IMR-90 (cell line): ENCODE data around the gene SH3BP5. TPM values are rescaled to one million over a fixed set of nuclear protein-coding genes. Genes with fewer than 3 reads are reported as not detected.

ENCODE experiments used
- ATAC-seq: fragments of 200-7000 bp; cut with Tn5 transposase; 2 replicates; pipeline ENCODE4 v1.9.1; 2020; ENCODE audit warnings: low read depth, mild to moderate bottlenecking, moderate library complexity
- BruUV-seq: library from RNA; stranded (reverse); fragments of 400-500 nt; replicated peaks from 2 replicates; lab custom pipeline; 2021; lab: Mats Ljungman, UMichigan
- CTCF ChIA-PET: fragments of 300-600 bp; formaldehyde crosslinking; extraction: SDS; loops from one replicate; lab custom pipeline; 2021; ENCODE audit warnings: antibody characterized with exemption; lab: Yijun Ruan, JAX
- POLR2A ChIA-PET: fragments of 300-600 bp; sonication (Branson Sonifier 250); formaldehyde crosslinking; loops from one replicate; lab custom pipeline; 2022; ENCODE audit warnings: antibody characterized with exemption; ENCODE audit not compliant: unreplicated experiment; lab: Charles Lee
- DNase-seq: peaks from one replicate; pipeline ENCODE4 v3.0.0; 2013
- H2AFZ ChIP-seq: replicated peaks from 2 replicates; pipeline ENCODE3; 2013; ENCODE audit warnings: low read length, mild to moderate bottlenecking; ENCODE audit not compliant: poor library complexity
- H2AK5ac ChIP-seq: 2 replicates; pipeline ENCODE4 v1.6.1; 2013; ENCODE audit warnings: low read depth, low read length, inconsistent platforms
- H2AK9ac ChIP-seq: replicated peaks from 2 replicates; pipeline ENCODE3; 2013; ENCODE audit warnings: mild to moderate bottlenecking, low read depth, low read length, moderate library complexity; ENCODE audit not compliant: poor library complexity
- H2BK120ac ChIP-seq: 2 replicates; pipeline ENCODE4 v1.6.1; 2013; ENCODE audit warnings: low read depth, low read length, inconsistent platforms
- H2BK15ac ChIP-seq: 3 replicates; pipeline ENCODE4 v1.6.1; 2013; ENCODE audit warnings: low read depth, low read length, inconsistent platforms
- H2BK20ac ChIP-seq: 2 replicates; pipeline ENCODE4 v1.6.1; 2013; ENCODE audit warnings: low read depth, mild to moderate bottlenecking, inconsistent platforms, low read length, moderate library complexity
- H2BK5ac ChIP-seq: 2 replicates; pipeline ENCODE4 v1.6.1; 2013; ENCODE audit warnings: mild to moderate bottlenecking, low read depth, low read length, inconsistent platforms; ENCODE audit not compliant: poor library complexity, severe bottlenecking
- H3K14ac ChIP-seq: replicated peaks from 2 replicates; pipeline ENCODE4 v1.6.1; 2013; ENCODE audit warnings: low read depth, low read length, inconsistent platforms
- H3K18ac ChIP-seq: 2 replicates; pipeline ENCODE4 v1.6.1; 2013; ENCODE audit warnings: low read depth, low read length, control low read depth
- H3K23ac ChIP-seq: 2 replicates; pipeline ENCODE4 v1.6.1; 2013; ENCODE audit warnings: low read depth, low read length, inconsistent platforms
- H3K27ac ChIP-seq: 2 replicates; pipeline ENCODE4 v1.5.1; 2013; ENCODE audit warnings: mild to moderate bottlenecking, control low read depth, low read length; ENCODE audit not compliant: insufficient read depth
- H3K27me3 ChIP-seq: 2 replicates; pipeline ENCODE4 v1.6.1; 2013; ENCODE audit warnings: low read length; ENCODE audit not compliant: control insufficient read depth, insufficient read depth
- H3K36me3 ChIP-seq: 2 replicates; pipeline ENCODE4 v1.6.1; 2013; ENCODE audit warnings: low read length, mixed read lengths; ENCODE audit not compliant: control insufficient read depth, insufficient read depth
- H3K4ac ChIP-seq: 2 replicates; pipeline ENCODE4 v1.6.1; 2013; ENCODE audit warnings: low read depth, low read length, inconsistent platforms
- H3K4me1 ChIP-seq: 2 replicates; pipeline ENCODE4 v1.6.1; 2013; ENCODE audit warnings: low read length, mixed read lengths; ENCODE audit not compliant: control insufficient read depth, insufficient read depth
- H3K4me2 ChIP-seq: 2 replicates; pipeline ENCODE4 v1.6.1; 2013; ENCODE audit warnings: low read depth, mild to moderate bottlenecking, control low read depth, low read length, moderate library complexity
- H3K4me3 ChIP-seq: 2 replicates; pipeline ENCODE4 v1.5.1; 2013; ENCODE audit warnings: low read depth, mild to moderate bottlenecking, control low read depth, low read length, moderate library complexity; ENCODE audit not compliant: insufficient read depth
- H3K56ac ChIP-seq: 2 replicates; pipeline ENCODE4 v1.6.1; 2013; ENCODE audit warnings: low read length, inconsistent platforms; ENCODE audit not compliant: insufficient read depth; ENCODE audit errors: extremely low read depth
- H3K79me1 ChIP-seq, 2 experiments: 2 replicates each; pipeline ENCODE4 v1.6.1; 2013; ENCODE audit warnings: low read length in 2 of 2, inconsistent platforms in 1 of 2, low read depth in 1 of 2
- H3K9ac ChIP-seq: 2 replicates; pipeline ENCODE4 v1.6.1; 2013; ENCODE audit warnings: low read depth, low read length, control low read depth
- H3K9me1 ChIP-seq: 2 replicates; pipeline ENCODE4 v1.6.1; 2013; ENCODE audit warnings: low read length, inconsistent platforms; ENCODE audit not compliant: insufficient read depth
- H3K9me3 ChIP-seq: 2 replicates; pipeline ENCODE4 v1.6.1; 2013; ENCODE audit warnings: low read length; ENCODE audit not compliant: control insufficient read depth, insufficient read depth
- H4K20me1 ChIP-seq: 2 replicates; pipeline ENCODE4 v1.6.1; 2013; ENCODE audit warnings: low read length, inconsistent platforms; ENCODE audit not compliant: insufficient read depth
- H4K5ac ChIP-seq: 2 replicates; pipeline ENCODE4 v1.6.1; 2013; ENCODE audit warnings: mild to moderate bottlenecking, low read depth, low read length, control low read depth
- H4K8ac ChIP-seq, 2 experiments: 2 replicates each; pipeline ENCODE4 v1.6.1; 2013; ENCODE audit warnings: low read depth in 2 of 2, low read length in 2 of 2, control low read depth in 1 of 2, inconsistent platforms in 1 of 2
- H4K91ac ChIP-seq: 2 replicates; pipeline ENCODE4 v1.6.1; 2013; ENCODE audit warnings: low read depth, low read length, inconsistent platforms; ENCODE audit not compliant: insufficient read depth
- CHD1 ChIP-seq: IDR thresholded peaks from 2 replicates; pipeline ENCODE4 v1.6.1; 2012; ENCODE audit warnings: low read depth, low read length, improper control_type of control experiment
- CTCF ChIP-seq: conservative IDR thresholded peaks from 2 replicates; pipeline ENCODE4 v1.5.1; 2012; ENCODE audit warnings: mild to moderate bottlenecking, low read depth, low read length, improper control_type of control experiment
- ELK1 ChIP-seq: fragments of 150-350 bp; IDR thresholded peaks from 2 replicates; pipeline ENCODE4 v1.6.1; 2016; ENCODE audit warnings: low read depth, mild to moderate bottlenecking, low read length, moderate library complexity, borderline replicate concordance
- MAZ ChIP-seq: IDR thresholded peaks from 2 replicates; pipeline ENCODE4 v1.6.1; 2012; ENCODE audit warnings: low read depth, mild to moderate bottlenecking, low read length, improper control_type of control experiment, moderate library complexity, borderline replicate concordance
- MXI1 ChIP-seq: IDR thresholded peaks from 2 replicates; pipeline ENCODE4 v1.6.1; 2012; ENCODE audit warnings: low read depth, mild to moderate bottlenecking, low read length, moderate library complexity, borderline replicate concordance
- NFE2L2 ChIP-seq: fragments of 150-350 bp; IDR thresholded peaks from 2 replicates; pipeline ENCODE4 v1.6.1; 2016; ENCODE audit warnings: low read depth, mild to moderate bottlenecking, low read length
- RCOR1 ChIP-seq: IDR thresholded peaks from 2 replicates; pipeline ENCODE4 v1.6.1; 2012; ENCODE audit warnings: mild to moderate bottlenecking, low read length, improper control_type of control experiment; ENCODE audit not compliant: insufficient replicate concordance
- RFX5 ChIP-seq: IDR thresholded peaks from 2 replicates; pipeline ENCODE4 v1.8.0; 2012; ENCODE audit warnings: low read depth, mild to moderate bottlenecking, low read length, moderate library complexity
- USF2 ChIP-seq: fragments of 150-350 bp; IDR thresholded peaks from 2 replicates; pipeline ENCODE4 v1.6.1; 2017; ENCODE audit warnings: mild to moderate bottlenecking, antibody characterized with exemption, low read length, low read depth
- whole genome bisulfite sequencing, 2 experiments: methylation state at CpG; one replicate each; pipeline versions ENCODE4 v1.1.5 to v1.1.7; 2013; ENCODE audit warnings: missing lambda C conversion rate in 2 of 2; ENCODE audit not compliant: insufficient read length in 1 of 2; ENCODE audit errors: extremely low coverage in 2 of 2; 5-methylcytosine and 5-hydroxymethylcytosine counted together
- dilution Hi-C: fragments of 300-500 bp; cut with HindIII; formaldehyde crosslinking; loops from one replicate; pipeline ENCODE4 v1.14.3; 2018; ENCODE audit warnings: low sequenced_read_pairs; ENCODE audit not compliant: unreplicated experiment
- in situ Hi-C: fragments of 300-500 bp; cut with MboI; formaldehyde crosslinking; loops from 3 replicates; pipeline ENCODE4 v1.14.3; 2019; ENCODE audit warnings: low sequenced_read_pairs, inconsistent platforms, mixed read lengths
- intact Hi-C: fragments of 100-400 bp; cut with micrococcal nuclease; formaldehyde crosslinking; loops from 2 replicates; pipeline ENCODE4 v1.10.0; 2022
- polyA plus RNA-seq, 3 experiments: library from polyadenylated mRNA; depleted of rRNA; stranded (reverse); fragments of >200 nt; gene quantifications; 2 replicates each; pipeline ENCODE4 v1.2.3, GENCODE V29; 2012; ENCODE audit warnings: low replicate concordance in 1 of 3
- total RNA-seq: library from RNA; depleted of rRNA; stranded (reverse); fragments of >200 nt; gene quantifications from 2 replicates; pipeline ENCODE4 v1.2.3, GENCODE V29; 2012

The SH3BP5 gene
- total and polyA plus RNA-seq, 2 of the 4 experiments (the other 2 are of a cell fraction), result 14.0 to 23.5 TPM

DNA sequence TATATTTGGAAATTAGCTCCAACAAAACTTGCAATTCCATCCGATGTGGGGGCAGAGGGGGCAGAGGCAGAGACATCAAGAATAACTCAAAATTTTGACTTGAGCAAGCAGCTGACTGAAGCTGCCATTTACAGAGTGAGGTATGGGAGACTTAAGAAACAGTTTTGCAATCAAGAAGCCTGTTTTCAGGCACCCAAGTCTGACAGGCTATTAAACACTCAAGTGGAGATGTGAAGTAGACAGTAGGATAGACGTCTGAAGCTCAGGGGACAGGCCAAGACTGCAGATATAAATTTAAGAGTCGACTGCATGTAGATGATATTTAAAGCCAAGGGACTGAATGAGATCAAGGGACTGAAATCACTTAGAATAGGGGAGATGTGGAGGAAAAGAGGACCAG lies 9.9 kb upstream of the SH3BP5 start:
- intact Hi-C loops (loop anchor here (5.0 kb wide), 1 partner anchor 225 kb away; no protein-coding TSS in a partner anchor), in situ Hi-C loops (no loop called here), dilution Hi-C loops (no loop called here)
- no peak overlapping the region for H2BK5ac ChIP-seq
- no peak overlapping the region for H2AK9ac ChIP-seq
- no peaks in the 10 kb centered on the region for H3K79me1 ChIP-seq
- CTCF ChIA-PET, result interaction anchor here (0.6 kb wide), 1 partner anchor 21 kb away, joined by 6 read pairs; no protein-coding TSS in a partner anchor
- no peak overlapping the region for H2BK15ac ChIP-seq
- peaks cover 4% of the 10 kb centered on the region for H3K9me3 ChIP-seq
- no peak overlapping the region for H2BK120ac ChIP-seq
- H4K20me1 ChIP-seq, result no peaks in the 10 kb centered on the region
- no peaks in the 10 kb centered on the region for H3K36me3 ChIP-seq
- no peak overlapping the region for H4K5ac ChIP-seq
- H3K4ac ChIP-seq, result no peak overlapping the region
- no peak overlapping the region for H4K8ac ChIP-seq
- H3K56ac ChIP-seq, result no peak overlapping the region
- no peak overlapping the region for H3K4me3 ChIP-seq
- ATAC-seq (no peak), DNase-seq (no peak)
- POLR2A ChIA-PET, result no interaction called here
- no peak overlapping the region for H2AFZ ChIP-seq
- H3K23ac ChIP-seq, result no peak overlapping the region
- no TSS peak for BruUV-seq
- H3K18ac ChIP-seq, result no peak overlapping the region
- 44% methylated on average over 3 of the region's 3 CpGs; no CpG with 5 or more reads in 1 of the 2 experiments for WGBS, 2 experiments
- no peaks in the 10 kb centered on the region for H3K4me1 ChIP-seq
- TF ChIP-seq MXI1, result no peak
- TF ChIP-seq CHD1, result no peak
- TF ChIP-seq USF2, result no peak
- no peak for TF ChIP-seq MAZ
- no peak for TF ChIP-seq NFE2L2
- TF ChIP-seq ELK1, result no peak
- no peak for TF ChIP-seq CTCF
- no peak for TF ChIP-seq RFX5
- no peak for TF ChIP-seq RCOR1
- no peak overlapping the region for H2BK20ac ChIP-seq
- H2AK5ac ChIP-seq, result no peak overlapping the region
- no peak overlapping the region for H4K91ac ChIP-seq
- no peaks in the 10 kb centered on the region for H3K9me1 ChIP-seq
- no peak overlapping the region for H3K9ac ChIP-seq
- H3K4me2 ChIP-seq, result no peak overlapping the region
- peaks cover 21% of the 10 kb centered on the region for H3K27me3 ChIP-seq
- no peak overlapping the region for H3K27ac ChIP-seq
- H3K14ac ChIP-seq, result no peak overlapping the region
